HG02970 (cell line): Measurements from ENCODE around the gene SLIT3.

Source experiments
- ATAC-seq: cut with Tn5 transposase; IDR thresholded peaks from one replicate; pipeline ENCODE4 v1.9.1; 2021; ENCODE audit warnings: mild to moderate bottlenecking, moderate library complexity, moderate number of reproducible peaks; ENCODE audit not compliant: unreplicated experiment, low FRiP score

The SLIT3 gene

DNA sequence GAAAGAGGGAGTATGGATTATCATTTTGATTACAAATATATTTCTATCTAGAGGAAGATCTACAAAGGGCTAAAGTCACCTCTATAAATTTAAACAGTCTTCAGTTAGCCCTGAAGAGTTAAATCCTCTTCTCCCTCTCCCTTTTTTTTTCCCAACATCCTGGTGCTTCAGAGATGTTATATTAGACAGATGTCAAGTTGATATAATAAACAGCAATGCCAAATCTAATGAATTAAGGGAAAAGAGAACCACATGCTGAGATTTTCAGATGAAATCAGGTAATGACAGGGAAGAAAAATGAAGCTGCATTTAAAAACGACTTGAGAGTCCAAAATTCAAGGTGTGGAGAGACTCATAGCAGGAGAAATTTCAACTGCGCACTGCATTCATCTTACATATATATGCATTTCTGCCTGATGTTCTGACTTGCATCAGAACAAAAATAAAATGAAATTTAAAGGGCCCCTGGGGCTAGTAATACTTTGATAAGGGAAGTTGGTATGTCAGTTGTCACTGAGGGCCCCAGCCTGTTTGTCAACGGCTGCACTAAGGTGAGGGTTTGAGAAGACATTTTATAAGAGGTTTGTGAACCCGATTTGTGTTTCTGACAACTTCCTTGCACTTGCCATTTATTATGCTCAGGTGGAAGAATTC, 382.9 kb downstream of the SLIT3 start:
- ATAC-seq: no peak

- no peak for ATAC-seq
These were observed 384.1 kb downstream of the SLIT3 start for GRCh38 chr5:168916852-168917251.

- ATAC-seq: no peak
These were observed 384.7 kb downstream of the SLIT3 start for GRCh38 chr5:168916266-168916665.

- no peak for ATAC-seq
These were observed 386.4 kb downstream of the SLIT3 start for GRCh38 chr5:168914491-168914890.

DNA sequence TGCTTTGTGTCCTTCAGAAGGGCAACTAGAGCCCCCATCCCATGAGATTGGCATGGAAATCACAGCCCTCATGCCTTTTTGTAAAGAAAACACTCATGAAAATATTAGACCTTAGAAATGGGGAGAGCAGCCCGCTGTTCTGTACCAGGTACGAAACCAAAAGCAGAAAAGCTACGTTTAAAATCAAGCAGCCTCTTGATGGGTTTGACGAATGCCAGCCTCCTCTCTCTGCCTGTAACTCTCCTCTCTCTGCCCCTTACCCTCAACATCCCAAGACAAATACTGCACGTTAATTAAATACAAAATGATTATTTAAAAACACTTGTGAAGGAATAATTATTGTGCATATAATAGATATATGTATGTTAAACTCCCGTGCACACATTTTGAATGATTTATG, 390.1 kb downstream of the SLIT3 start:
- ATAC-seq: no peak

DNA sequence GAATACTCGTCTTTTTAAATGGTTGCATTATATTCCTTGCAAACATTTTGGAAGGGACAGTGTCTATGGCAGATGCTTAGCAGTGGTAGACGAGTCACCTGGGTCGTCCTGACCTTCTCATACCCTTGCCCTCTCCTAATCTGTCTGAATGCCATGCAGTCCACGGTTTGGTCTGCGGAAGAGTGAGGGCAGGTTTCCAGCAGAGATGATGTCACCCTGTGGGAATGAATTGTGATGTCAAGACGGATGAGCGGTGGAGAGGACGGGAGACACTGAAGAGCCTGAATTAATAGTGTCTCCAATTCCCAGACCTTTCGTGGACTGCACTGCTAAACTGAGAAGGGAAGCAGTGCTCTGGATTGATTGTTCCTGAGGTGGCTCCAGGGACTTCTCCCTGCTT, 392.7 kb downstream of the SLIT3 start:
- no peak for ATAC-seq

DNA sequence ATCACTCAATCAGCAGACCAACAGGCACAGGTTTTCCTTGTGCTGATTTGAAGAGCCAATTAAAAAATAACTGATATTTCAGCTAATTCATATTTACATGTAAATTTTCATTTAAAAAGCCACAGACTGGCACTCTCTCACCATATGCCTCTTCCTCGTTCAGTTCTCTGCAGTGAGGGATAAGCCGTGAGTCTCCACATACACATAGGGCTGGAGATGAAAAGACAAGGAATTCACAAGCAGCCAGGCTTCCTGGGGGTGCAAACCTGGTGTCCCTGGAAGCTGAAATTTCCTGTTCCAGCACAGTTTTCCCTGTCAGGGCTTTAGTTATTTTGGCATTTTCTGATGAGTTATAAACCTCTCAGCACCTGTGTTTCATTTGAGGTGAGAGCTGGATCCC, 397.9 kb downstream of the SLIT3 start:
- no peak for ATAC-seq

GRCh38 chr5:168899673-168900072, 401.3 kb downstream of the SLIT3 start:
- ATAC-seq: no peak

GRCh38 chr5:168899264-168899663, 401.7 kb downstream of the SLIT3 start:
- ATAC-seq: no peak

- no peak for ATAC-seq
These were observed 402.6 kb downstream of the SLIT3 start for GRCh38 chr5:168898247-168898911.

DNA sequence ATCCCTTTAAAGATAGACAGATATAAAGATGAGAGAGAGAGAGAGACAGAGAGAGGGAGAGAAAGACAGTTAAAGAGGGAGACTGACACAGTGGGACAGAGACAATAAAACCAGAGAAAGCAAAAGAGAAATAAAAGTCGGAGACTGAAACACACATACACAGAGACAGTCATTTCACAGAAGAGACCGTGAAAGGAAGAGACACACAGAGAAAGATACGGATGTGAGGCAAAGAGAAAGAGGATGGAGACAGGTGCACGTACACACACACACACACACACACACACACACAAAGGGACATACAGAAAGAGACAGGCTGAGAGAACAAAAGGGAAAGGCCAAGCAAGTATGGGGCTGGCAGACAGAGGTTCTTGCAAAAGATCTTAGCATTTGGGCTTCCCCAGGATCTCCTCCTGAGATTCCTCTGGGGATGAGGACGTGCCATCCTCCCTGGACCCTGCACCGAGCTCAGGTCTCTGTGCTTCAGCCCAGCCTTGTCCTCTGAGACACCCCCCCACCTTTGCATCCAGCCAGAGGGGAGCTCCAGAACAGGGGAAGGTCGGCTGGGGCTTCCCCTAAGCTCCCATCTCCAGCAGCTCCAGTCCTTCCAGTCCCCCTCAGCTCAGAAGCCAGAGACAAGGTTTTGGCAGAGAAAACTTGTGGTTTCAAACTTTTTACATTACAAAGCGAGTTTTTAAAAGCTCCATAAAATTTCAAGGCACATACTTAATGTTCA, 403.4 kb downstream of the SLIT3 start:
- ATAC-seq: no peak

GRCh38 chr5:168895295-168896071, 405.5 kb downstream of the SLIT3 start:
- no peak for ATAC-seq

DNA sequence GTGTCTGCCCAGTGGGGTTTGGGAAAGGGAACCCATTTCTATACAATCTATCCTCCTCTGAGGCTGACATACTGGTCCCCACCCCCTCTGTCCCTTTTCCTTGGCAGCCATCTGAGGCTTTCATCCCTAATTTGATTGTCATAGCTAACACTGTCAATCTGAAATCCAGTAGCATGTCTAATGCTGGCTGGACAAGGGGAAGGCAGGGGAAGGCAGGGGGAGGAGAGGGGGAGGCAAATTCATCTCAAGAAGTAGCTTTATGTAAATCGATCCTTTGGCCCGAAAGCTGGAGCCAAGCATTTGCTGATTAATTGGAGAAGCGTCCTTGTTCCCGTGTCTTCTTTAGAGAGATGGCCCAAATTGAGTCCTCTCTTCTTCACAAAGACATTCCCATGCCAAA, 407.7 kb downstream of the SLIT3 start:
- no peak for ATAC-seq

DNA sequence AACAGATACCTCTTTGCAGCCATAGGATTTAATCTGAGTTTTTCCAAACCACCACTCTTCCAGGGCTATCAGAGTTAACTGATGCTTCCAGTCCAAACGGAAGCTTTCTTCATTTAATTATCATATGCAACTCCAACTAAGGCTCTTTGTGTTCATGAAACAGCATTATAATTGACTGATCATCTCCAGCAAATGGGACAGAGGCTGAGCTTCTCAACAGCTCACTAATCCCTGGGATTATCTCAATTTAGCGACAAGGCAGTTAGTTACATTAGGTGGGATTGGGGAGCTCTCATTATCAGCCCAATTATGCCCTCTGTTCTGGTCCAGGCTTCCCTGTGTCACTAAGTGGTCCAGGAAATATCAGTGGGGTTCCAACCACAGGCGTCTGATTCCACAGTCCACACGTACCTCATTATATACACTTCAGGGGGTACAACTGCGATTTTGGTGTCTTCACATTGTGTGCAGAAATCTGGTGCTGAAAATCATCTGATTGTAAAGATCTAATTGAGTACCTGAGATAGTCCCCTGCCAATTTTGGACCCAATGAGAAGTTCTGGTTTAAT, 408.2 kb downstream of the SLIT3 start:
- no peak for ATAC-seq

DNA sequence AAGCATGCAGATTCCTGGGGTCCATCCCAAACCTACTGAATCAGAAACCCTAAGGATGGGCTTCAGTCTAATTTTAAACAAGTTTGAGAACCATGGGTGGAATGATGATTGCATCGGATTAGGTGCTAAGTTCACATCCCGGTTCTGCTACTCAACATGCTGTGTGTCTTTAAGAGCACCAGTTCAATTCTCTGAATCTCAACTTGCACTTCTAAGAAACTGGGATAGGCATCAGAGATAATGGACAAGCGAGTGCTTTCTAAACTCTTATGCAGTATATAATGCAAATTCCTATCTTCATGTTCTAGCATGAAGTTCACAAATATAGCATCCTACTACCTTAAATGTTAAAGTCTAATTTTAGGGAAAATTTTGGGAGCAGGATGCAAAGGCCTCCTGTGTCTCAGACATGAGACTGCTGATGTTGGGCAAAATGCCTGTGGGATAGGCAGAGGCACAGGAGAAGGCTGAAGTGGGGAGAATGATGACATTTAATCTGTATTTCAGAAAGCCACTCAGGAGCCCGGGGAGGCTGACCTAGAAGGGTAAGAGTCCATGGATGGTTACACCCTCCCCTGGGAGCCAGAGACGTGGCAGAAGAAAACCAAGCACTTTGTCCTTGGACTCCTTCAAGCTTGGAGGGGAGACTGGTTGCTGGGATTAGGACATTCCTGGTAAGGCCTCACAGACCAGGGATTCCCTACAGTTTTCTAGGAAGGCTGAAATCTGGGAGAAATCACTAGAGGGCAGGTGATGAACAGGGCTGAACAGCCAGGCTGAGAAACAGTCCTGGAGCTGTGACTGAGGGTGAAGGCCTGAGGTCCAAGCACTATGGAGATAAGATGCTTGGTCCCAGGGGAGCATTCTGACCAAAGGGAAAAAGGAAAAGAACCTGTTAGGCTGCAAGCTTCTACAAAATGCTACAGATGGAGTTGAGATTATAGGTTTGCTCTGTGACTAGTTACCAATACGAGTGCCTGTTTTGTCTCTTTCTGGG, 409.8 kb downstream of the SLIT3 start:
- ATAC-seq: no peak

GRCh38 chr5:168889039-168889438, 411.9 kb downstream of the SLIT3 start:
- no peak for ATAC-seq

- no peak for ATAC-seq
These were observed 413.0 kb downstream of the SLIT3 start for GRCh38 chr5:168887931-168888330.

DNA sequence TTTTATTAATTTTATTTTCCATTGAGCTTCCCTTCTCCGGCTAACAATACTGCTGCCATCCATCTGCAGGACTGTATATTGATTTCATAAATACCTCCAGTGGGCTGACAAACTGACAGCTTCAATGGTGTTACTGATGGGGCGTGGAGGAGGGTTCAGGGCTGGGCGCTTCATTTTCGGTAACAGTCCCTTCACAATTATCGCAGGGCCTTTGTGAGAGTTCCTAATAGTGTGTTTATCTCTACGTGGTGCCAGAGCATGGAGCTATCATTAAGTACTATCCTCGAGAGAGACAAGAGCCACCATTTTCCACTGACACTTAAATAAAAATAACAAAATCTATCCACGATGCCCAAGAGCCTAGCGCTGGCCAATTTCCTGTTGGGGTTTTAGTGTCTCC, 414.8 kb downstream of the SLIT3 start:
- ATAC-seq: no peak

- ATAC-seq: no peak
These were observed 415.4 kb downstream of the SLIT3 start for GRCh38 chr5:168885324-168886120.
